ENCODE data around the gene ACSM3. TPM values are rescaled to one million over a fixed set of nuclear protein-coding genes. Genes with fewer than 3 reads are reported as not detected.
"Not testable (repeated sequence)": the region's sequence is repeated elsewhere in the genome, so short reads cannot be mapped to it uniquely, and the experiment has no call there.

ACSM3 gene
- total RNA-seq, 1 donor: 10.8 TPM

GRCh38 chr16:20768121-20768520 lies 4.3 kb downstream of the ACSM3 start:
- peaks cover 12% of the 10 kb centered on the region for H3K4me1 ChIP-seq (ENCODE audit: insufficient read depth, low read length)
- no peaks in the 10 kb centered on the region for H3K27me3 ChIP-seq (ENCODE audit: insufficient read depth, low read length)
- H3K4me3 ChIP-seq (ENCODE audit: low read length): no peak overlapping the region
- no peaks in the 10 kb centered on the region for H3K9me3 ChIP-seq (ENCODE audit: low read depth, low read length)

GRCh38 chr16:20768818-20769217 lies 5.0 kb downstream of the ACSM3 start:
- Histone ChIP-seq H3K4me3 (ENCODE audit: low read length) (no peak overlapping the region), H3K27me3 (ENCODE audit: insufficient read depth, low read length) (no peaks in the 10 kb centered on the region), H3K4me1 (ENCODE audit: insufficient read depth, low read length) (peaks cover 8% of the 10 kb centered on the region), H3K9me3 (ENCODE audit: low read depth, low read length) (no peaks in the 10 kb centered on the region)

GRCh38 chr16:20773679-20774078 lies 9.9 kb downstream of the ACSM3 start:
- no peaks in the 10 kb centered on the region for H3K4me1 ChIP-seq (ENCODE audit: insufficient read depth, low read length)
- H3K27me3 ChIP-seq (ENCODE audit: insufficient read depth, low read length): no peaks in the 10 kb centered on the region
- H3K4me3 ChIP-seq (ENCODE audit: low read length): no peak overlapping the region
- no peaks in the 10 kb centered on the region for H3K9me3 ChIP-seq (ENCODE audit: low read depth, low read length)

GRCh38 chr16:20774703-20775362 lies 11.0 kb downstream of the ACSM3 start:
- H3K4me1 ChIP-seq (ENCODE audit: insufficient read depth, low read length): no peaks in the 10 kb centered on the region

GRCh38 chr16:20781697-20782096 lies 17.9 kb downstream of the ACSM3 start:
- peaks cover 7% of the 10 kb centered on the region for H3K4me1 ChIP-seq (ENCODE audit: insufficient read depth, low read length)
- no peaks in the 10 kb centered on the region for H3K27me3 ChIP-seq (ENCODE audit: insufficient read depth, low read length)
- no peak overlapping the region for H3K4me3 ChIP-seq (ENCODE audit: low read length)
- H3K9me3 ChIP-seq (ENCODE audit: low read depth, low read length): no peaks in the 10 kb centered on the region

More at GRCh38 chr16:20774703-20775362, 11.0 kb downstream of the ACSM3 start:
- H3K9me3 ChIP-seq (ENCODE audit: low read depth, low read length): no peaks in the 10 kb centered on the region
- H3K27me3 ChIP-seq (ENCODE audit: insufficient read depth, low read length): no peaks in the 10 kb centered on the region
- H3K4me3 ChIP-seq (ENCODE audit: low read length): no peak overlapping the region

- no peaks in the 10 kb centered on the region for H3K9me3 ChIP-seq (ENCODE audit: low read depth, low read length)
- peaks cover 7% of the 10 kb centered on the region for H3K4me1 ChIP-seq (ENCODE audit: insufficient read depth, low read length)
- no peak overlapping the region for H3K4me3 ChIP-seq (ENCODE audit: low read length)
- no peaks in the 10 kb centered on the region for H3K27me3 ChIP-seq (ENCODE audit: insufficient read depth, low read length)
These were observed 18.7 kb downstream of the ACSM3 start for GRCh38 chr16:20782470-20782869.

GRCh38 chr16:20784204-20784603 lies 20.4 kb downstream of the ACSM3 start:
- Histone ChIP-seq H3K27me3 (ENCODE audit: insufficient read depth, low read length) (no peaks in the 10 kb centered on the region), H3K9me3 (ENCODE audit: low read depth, low read length) (no peaks in the 10 kb centered on the region), H3K4me1 (ENCODE audit: insufficient read depth, low read length) (peaks cover 7% of the 10 kb centered on the region), H3K4me3 (ENCODE audit: low read length) (no peak overlapping the region)

GRCh38 chr16:20789130-20789529 lies 25.3 kb downstream of the ACSM3 start:
- Histone ChIP-seq H3K9me3 (ENCODE audit: low read depth, low read length) (no peaks in the 10 kb centered on the region), H3K4me3 (ENCODE audit: low read length) (no peak overlapping the region), H3K4me1 (ENCODE audit: insufficient read depth, low read length) (no peaks in the 10 kb centered on the region), H3K27me3 (ENCODE audit: insufficient read depth, low read length) (no peaks in the 10 kb centered on the region)

GRCh38 chr16:20791923-20792612 lies 28.3 kb downstream of the ACSM3 start:
- Histone ChIP-seq H3K9me3 (ENCODE audit: low read depth, low read length) (no peaks in the 10 kb centered on the region), H3K4me3 (ENCODE audit: low read length) (no peak overlapping the region), H3K27me3 (ENCODE audit: insufficient read depth, low read length) (no peaks in the 10 kb centered on the region), H3K4me1 (ENCODE audit: insufficient read depth, low read length) (no peaks in the 10 kb centered on the region)

- Histone ChIP-seq H3K27me3 (ENCODE audit: insufficient read depth, low read length) (no peaks in the 10 kb centered on the region), H3K9me3 (ENCODE audit: low read depth, low read length) (no peaks in the 10 kb centered on the region), H3K4me1 (ENCODE audit: insufficient read depth, low read length) (no peaks in the 10 kb centered on the region), H3K4me3 (ENCODE audit: low read length) (no peak overlapping the region)
These were observed 34.5 kb downstream of the ACSM3 start for GRCh38 chr16:20798364-20798763.

- H3K4me3 ChIP-seq (ENCODE audit: low read length): no peak overlapping the region
- peaks cover under 1% of the 10 kb centered on the region for H3K4me1 ChIP-seq (ENCODE audit: insufficient read depth, low read length)
- H3K9me3 ChIP-seq (ENCODE audit: low read depth, low read length): no peaks in the 10 kb centered on the region
- H3K27me3 ChIP-seq (ENCODE audit: insufficient read depth, low read length): no peaks in the 10 kb centered on the region
These were observed 35.8 kb downstream of the ACSM3 start for GRCh38 chr16:20799599-20799998.

GRCh38 chr16:20801278-20801677 lies 37.5 kb downstream of the ACSM3 start:
- Histone ChIP-seq H3K27me3 (ENCODE audit: insufficient read depth, low read length) (no peaks in the 10 kb centered on the region), H3K4me3 (ENCODE audit: low read length) (no peak overlapping the region), H3K9me3 (ENCODE audit: low read depth, low read length) (no peaks in the 10 kb centered on the region), H3K4me1 (ENCODE audit: insufficient read depth, low read length) (peaks cover 13% of the 10 kb centered on the region)

GRCh38 chr16:20803192-20803560 lies 39.4 kb downstream of the ACSM3 start:
- H3K9me3 ChIP-seq (ENCODE audit: low read depth, low read length): no peaks in the 10 kb centered on the region
- H3K27me3 ChIP-seq (ENCODE audit: insufficient read depth, low read length): no peaks in the 10 kb centered on the region
- H3K4me1 ChIP-seq (ENCODE audit: insufficient read depth, low read length): peaks cover 27% of the 10 kb centered on the region
- no peak overlapping the region for H3K4me3 ChIP-seq (ENCODE audit: low read length)

GRCh38 chr16:20803561-20804214 lies 39.9 kb downstream of the ACSM3 start:
- Histone ChIP-seq H3K4me3 (ENCODE audit: low read length) (no peak overlapping the region), H3K4me1 (ENCODE audit: insufficient read depth, low read length) (peaks cover 28% of the 10 kb centered on the region), H3K27me3 (ENCODE audit: insufficient read depth, low read length) (no peaks in the 10 kb centered on the region), H3K9me3 (ENCODE audit: low read depth, low read length) (no peaks in the 10 kb centered on the region)

GRCh38 chr16:20805684-20806167 lies 41.9 kb downstream of the ACSM3 start:
- H3K27me3 ChIP-seq (ENCODE audit: insufficient read depth, low read length); H3K9me3 ChIP-seq (ENCODE audit: low read depth, low read length): not testable (repeated sequence)
- Histone ChIP-seq H3K4me3 (ENCODE audit: low read length) (peak overlapping the region; percentile 81), H3K4me1 (ENCODE audit: insufficient read depth, low read length) (peaks cover 28% of the 10 kb centered on the region)
